Measurements from ENCODE around the gene RBCK1. TPM values are rescaled to one million over a fixed set of nuclear protein-coding genes. Genes with fewer than 3 reads are reported as not detected.
A peak's percentile ranks its signal among the peaks of the same experiment; 100 is the strongest.

The RBCK1 gene
- total and polyA plus RNA-seq, 8 donors, result 30.7 to 211 (median 98.2) TPM

DNA sequence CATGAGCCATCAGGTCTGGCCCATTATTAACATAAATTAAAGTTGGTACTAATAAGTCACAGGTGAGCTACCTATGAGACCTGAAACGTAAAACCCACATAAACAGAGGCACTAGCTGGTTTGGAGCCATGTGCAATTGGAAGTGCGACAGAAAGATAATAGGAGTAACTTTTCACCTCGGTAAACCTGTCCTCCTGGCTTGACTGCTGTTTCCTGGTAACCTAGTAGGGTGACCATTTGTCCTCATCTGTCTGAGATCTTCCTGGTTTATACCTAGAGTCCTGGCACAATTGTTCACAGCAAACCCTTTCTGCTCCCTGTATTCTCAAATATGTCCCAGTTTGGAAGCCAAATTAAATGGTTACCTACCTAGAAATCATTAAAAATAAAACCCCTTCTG lies 46.9 kb downstream of the RBCK1 start:
- Histone ChIP-seq H3K4me3 (no peak overlapping the region), H3K36me3 (peaks cover 0 to 7% (median 0%) of the 10 kb centered on the region in 4 donors), H3K9me3 (no peaks in the 10 kb centered on the region), H3K27ac (no peak overlapping the region), H3K27me3 (no peaks in the 10 kb centered on the region), H3K4me1 (peaks cover 8 to 53% (median 31%) of the 10 kb centered on the region in 4 donors)
- DNase-seq, result peak in 1 of 2 donors; percentile 43
- WGBS, 5 donors, result 28 to 57% (median 50%) methylated on average over 3 of the region's 3 CpGs
- TF ChIP-seq POLR2A (IDR thresholded peaks at IDR 0.05) (no peak), EP300 (IDR thresholded peaks at IDR 0.05) (no peak), POLR2AphosphoS5 (IDR thresholded peaks at IDR 0.05) (no peak)
- TF ChIP-seq, protein P1, sequence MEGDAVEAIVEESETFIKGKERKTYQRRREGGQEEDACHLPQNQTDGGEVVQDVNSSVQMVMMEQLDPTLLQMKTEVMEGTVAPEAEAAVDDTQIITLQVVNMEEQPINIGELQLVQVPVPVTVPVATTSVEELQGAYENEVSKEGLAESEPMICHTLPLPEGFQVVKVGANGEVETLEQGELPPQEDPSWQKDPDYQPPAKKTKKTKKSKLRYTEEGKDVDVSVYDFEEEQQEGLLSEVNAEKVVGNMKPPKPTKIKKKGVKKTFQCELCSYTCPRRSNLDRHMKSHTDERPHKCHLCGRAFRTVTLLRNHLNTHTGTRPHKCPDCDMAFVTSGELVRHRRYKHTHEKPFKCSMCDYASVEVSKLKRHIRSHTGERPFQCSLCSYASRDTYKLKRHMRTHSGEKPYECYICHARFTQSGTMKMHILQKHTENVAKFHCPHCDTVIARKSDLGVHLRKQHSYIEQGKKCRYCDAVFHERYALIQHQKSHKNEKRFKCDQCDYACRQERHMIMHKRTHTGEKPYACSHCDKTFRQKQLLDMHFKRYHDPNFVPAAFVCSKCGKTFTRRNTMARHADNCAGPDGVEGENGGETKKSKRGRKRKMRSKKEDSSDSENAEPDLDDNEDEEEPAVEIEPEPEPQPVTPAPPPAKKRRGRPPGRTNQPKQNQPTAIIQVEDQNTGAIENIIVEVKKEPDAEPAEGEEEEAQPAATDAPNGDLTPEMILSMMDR (IDR thresholded peaks at IDR 0.05), result no peak
- intact Hi-C loops (cut with DNase I; ENCODE audit: low total_unique reads), result no loop called here

DNA sequence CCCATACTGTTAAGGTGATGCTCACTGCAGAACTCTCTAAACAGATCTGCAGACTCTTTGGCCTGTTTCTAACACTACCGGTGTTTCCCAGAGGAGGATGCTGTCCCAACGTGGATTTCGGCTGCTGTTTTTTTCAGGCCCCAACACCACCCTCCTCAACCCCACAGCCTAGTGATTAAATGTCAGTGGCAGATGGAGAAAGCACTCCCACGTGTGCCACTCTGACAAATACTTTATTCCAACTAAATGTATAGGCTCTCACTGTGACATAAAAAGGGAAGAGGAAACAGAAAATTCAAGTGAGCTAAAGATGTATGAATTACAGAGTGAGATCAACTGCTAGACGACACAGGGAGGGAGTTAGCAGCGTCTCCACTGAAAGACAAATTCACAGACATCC lies 50.7 kb downstream of the RBCK1 start:
- no peak overlapping the region for H3K4me3 ChIP-seq
- WGBS, 5 donors, result 49 to 59% (median 55%) methylated on average over 6 of the region's 6 CpGs
- DNase-seq, result no peak
- H3K27ac ChIP-seq, result no peak overlapping the region
- TF ChIP-seq, protein P1 (IDR thresholded peaks at IDR 0.05), result no peak
- TF ChIP-seq EP300 (IDR thresholded peaks at IDR 0.05), result no peak
- no peak for TF ChIP-seq POLR2A (IDR thresholded peaks at IDR 0.05)
- no peak for TF ChIP-seq POLR2AphosphoS5 (IDR thresholded peaks at IDR 0.05)
- no peaks in the 10 kb centered on the region for H3K9me3 ChIP-seq
- intact Hi-C loops (cut with DNase I; ENCODE audit: low total_unique reads), result no loop called here
- no peaks in the 10 kb centered on the region for H3K36me3 ChIP-seq
- H3K4me1 ChIP-seq, result peaks cover 26 to 67% (median 51%) of the 10 kb centered on the region in 4 donors
- H3K27me3 ChIP-seq, result no peaks in the 10 kb centered on the region

DNA sequence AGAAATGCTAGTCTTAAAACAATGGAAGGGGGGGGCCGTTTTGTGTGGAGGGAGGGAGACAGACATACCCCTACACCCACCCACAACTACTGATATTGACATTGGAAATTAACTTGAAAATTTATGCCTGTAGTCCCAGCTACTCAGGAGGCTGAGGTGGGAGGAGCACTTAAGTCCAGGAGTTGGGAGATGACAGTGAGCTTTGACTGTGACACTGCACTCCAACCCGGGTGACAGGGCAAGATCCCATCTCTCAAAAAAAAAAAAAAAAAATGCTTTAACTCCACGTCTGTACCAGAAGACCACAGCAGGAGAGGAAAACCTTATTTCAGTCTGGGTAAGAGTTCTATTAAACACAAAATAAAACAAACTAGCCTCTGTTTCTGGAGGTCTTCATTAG lies 52.1 kb downstream of the RBCK1 start:
- 18 to 29% (median 27%) methylated on average over 3 of the region's 3 CpGs for WGBS, 5 donors
- peaks cover 26 to 62% (median 44%) of the 10 kb centered on the region in 4 donors for H3K4me1 ChIP-seq
- DNase-seq, result no peak
- H3K4me3 ChIP-seq, result peak overlapping the region in 1 of 4 donors; percentile 88
- H3K27ac ChIP-seq, result no peak overlapping the region
- H3K36me3 ChIP-seq, result no peaks in the 10 kb centered on the region
- intact Hi-C loops (cut with DNase I; ENCODE audit: low total_unique reads), result no loop called here
- no peaks in the 10 kb centered on the region for H3K27me3 ChIP-seq
- no peaks in the 10 kb centered on the region for H3K9me3 ChIP-seq
- TF ChIP-seq, protein P1 (IDR thresholded peaks at IDR 0.05), result no peak
- TF ChIP-seq POLR2A (IDR thresholded peaks at IDR 0.05), result no peak
- TF ChIP-seq POLR2AphosphoS5 (IDR thresholded peaks at IDR 0.05), result no peak
- no peak for TF ChIP-seq EP300 (IDR thresholded peaks at IDR 0.05)

DNA sequence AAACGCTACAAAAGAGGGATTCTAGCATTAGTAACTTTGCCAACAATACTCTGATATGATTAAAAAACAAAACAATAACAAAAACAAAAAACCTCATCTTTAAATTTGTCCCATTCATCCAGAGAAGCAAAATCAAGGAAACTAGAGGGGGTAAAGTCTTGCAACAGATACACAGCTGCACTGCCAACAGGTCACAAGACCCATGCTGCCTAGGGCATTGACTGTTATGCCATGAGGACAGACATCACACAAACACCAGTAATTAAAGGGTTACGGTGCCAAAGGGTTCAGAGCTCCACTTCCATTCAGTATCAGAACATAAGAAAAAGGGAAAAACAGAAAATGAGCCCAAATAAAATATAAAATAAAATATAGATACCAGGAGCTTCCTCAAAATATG lies 52.6 kb downstream of the RBCK1 start:
- no peaks in the 10 kb centered on the region for H3K36me3 ChIP-seq
- peak overlapping the region in 1 of 5 donors; percentile 97 for H3K27ac ChIP-seq
- H3K4me3 ChIP-seq, result peak overlapping the region in 3 of 4 donors; percentile 86 to 97 (median 88)
- peaks cover 25 to 57% (median 39%) of the 10 kb centered on the region in 4 donors for H3K4me1 ChIP-seq
- H3K27me3 ChIP-seq, result no peaks in the 10 kb centered on the region
- TF ChIP-seq POLR2A (IDR thresholded peaks at IDR 0.05) (no peak), EP300 (IDR thresholded peaks at IDR 0.05) (no peak), POLR2AphosphoS5 (IDR thresholded peaks at IDR 0.05) (no peak)
- TF ChIP-seq, protein P1 (IDR thresholded peaks at IDR 0.05), result no peak
- no peaks in the 10 kb centered on the region for H3K9me3 ChIP-seq
- no peak for DNase-seq
- intact Hi-C loops (cut with DNase I; ENCODE audit: low total_unique reads), result no loop called here
- 38 to 52% (median 44%) methylated on average over 2 of the region's 2 CpGs for WGBS, 5 donors

All from stomach (tissue), 9 donors.